Measurements from ENCODE around the gene ZNF521. TPM values are rescaled to one million over a fixed set of nuclear protein-coding genes. Genes with fewer than 3 reads are reported as not detected.

The ZNF521 gene
- polyA plus RNA-seq, 1 donor, result 9.3 TPM

- Histone ChIP-seq H3K4me3 (ENCODE audit: low read length) (peak overlapping the region; percentile 68), H3K9me3 (ENCODE audit: control insufficient read depth, low read depth, low read length) (no peaks in the 10 kb centered on the region), H3K27ac (ENCODE audit: low read length) (peak overlapping the region; percentile 13), H3K27me3 (ENCODE audit: control insufficient read depth, insufficient read depth, low read length) (peaks cover 50% of the 10 kb centered on the region), H3K4me1 (ENCODE audit: control insufficient read depth, insufficient read depth, low read length) (peaks cover 6% of the 10 kb centered on the region), H3K36me3 (ENCODE audit: control insufficient read depth, insufficient read depth, low read length) (no peaks in the 10 kb centered on the region)
- DNase-seq, result peak in 1 of 2 donors; percentile 4
- 0% methylated on average over 2 of the region's 20 CpGs for WGBS (ENCODE audit: insufficient coverage, low lambda C conversion rate)
Measured at GRCh38 chr18:25351280-25351775, 638 bp downstream of the ZNF521 start.

DNA sequence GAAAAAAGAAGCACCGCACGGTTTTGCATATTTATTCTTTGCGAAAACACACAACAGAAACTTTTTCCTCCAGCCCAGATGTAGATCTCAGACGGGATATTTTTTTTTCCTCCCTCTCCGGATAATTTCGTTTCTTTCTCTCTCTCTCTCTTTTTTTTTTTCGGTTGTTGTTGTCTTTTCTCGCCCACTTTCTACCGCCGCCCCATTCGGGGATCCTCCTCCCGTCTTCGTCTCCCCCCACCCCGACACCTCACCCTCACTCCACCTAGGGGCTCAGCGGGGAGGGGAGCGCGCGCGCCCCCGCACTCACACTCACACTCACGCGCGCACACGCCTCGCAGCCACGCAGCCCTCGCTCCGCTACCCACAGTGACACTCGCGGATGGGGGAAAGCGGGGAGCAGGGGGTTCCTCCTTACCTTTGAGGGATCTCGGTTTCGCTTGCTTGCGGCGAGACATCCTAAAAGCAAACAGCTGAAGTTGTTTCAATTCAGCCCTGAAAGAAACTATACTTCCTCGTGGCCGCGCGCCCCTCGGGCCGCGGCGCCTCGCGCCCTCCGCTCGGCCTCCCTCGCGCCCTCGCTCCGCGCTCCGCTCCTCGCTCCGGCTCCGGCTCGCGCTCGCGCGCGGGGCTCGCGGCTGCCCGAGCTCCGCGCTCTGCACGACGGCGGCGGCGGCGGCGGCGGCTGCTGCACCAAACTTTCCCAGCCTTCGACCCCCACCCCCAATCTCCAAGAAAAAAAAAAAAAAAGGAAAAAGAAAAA is 1.3 kb downstream of the ZNF521 start:
- 0% methylated on average over 3 of the region's 76 CpGs for WGBS (ENCODE audit: insufficient coverage, low lambda C conversion rate)
- H3K4me3 ChIP-seq (ENCODE audit: low read length), result peak overlapping the region; percentile 68
- peaks cover 50% of the 10 kb centered on the region for H3K27me3 ChIP-seq (ENCODE audit: control insufficient read depth, insufficient read depth, low read length)
- H3K9me3 ChIP-seq (ENCODE audit: control insufficient read depth, low read depth, low read length), result no peaks in the 10 kb centered on the region
- peak overlapping the region; percentile 37 for H3K27ac ChIP-seq (ENCODE audit: low read length)
- peaks cover 6% of the 10 kb centered on the region for H3K4me1 ChIP-seq (ENCODE audit: control insufficient read depth, insufficient read depth, low read length)
- peak in 1 of 2 donors; percentile 54 for DNase-seq
- no peaks in the 10 kb centered on the region for H3K36me3 ChIP-seq (ENCODE audit: control insufficient read depth, insufficient read depth, low read length)

DNA sequence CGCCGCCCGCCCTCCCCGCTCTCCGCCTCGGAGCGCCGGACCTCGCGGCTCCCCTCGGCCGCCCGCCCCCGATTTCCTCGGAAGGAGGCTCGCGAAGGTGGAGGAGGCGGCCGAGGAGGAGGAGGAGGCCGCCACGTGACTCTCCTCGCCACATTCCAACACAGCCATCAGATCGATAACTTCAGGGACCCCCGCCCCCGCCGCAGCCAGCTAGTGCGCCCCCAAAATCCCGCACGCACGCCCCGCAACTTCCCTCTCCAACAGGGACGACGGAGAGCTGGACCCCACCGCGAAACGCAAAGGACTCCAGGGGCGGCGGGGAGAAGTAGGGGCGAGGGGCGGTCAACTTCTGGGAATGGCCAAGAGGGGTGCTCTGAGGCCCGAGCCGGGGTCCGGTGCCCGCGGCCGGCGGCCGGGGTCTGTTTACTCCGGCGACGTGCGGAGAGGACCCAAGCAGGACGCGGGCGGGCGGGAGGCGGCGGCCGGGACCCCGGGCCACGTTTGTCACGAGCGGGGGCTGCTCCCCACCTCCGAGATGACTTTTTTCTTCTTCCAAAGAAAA is 2.0 kb downstream of the ZNF521 start:
- peaks cover 50% of the 10 kb centered on the region for H3K27me3 ChIP-seq (ENCODE audit: control insufficient read depth, insufficient read depth, low read length)
- peak in 1 of 2 donors; percentile 15 for DNase-seq
- peaks cover 6% of the 10 kb centered on the region for H3K4me1 ChIP-seq (ENCODE audit: control insufficient read depth, insufficient read depth, low read length)
- no peaks in the 10 kb centered on the region for H3K9me3 ChIP-seq (ENCODE audit: control insufficient read depth, low read depth, low read length)
- H3K4me3 ChIP-seq (ENCODE audit: low read length), result peak overlapping the region; percentile 55
- WGBS (ENCODE audit: insufficient coverage, low lambda C conversion rate), result no CpG with 5 or more reads among the region's 64 CpGs
- peak overlapping the region; percentile 37 for H3K27ac ChIP-seq (ENCODE audit: low read length)
- no peaks in the 10 kb centered on the region for H3K36me3 ChIP-seq (ENCODE audit: control insufficient read depth, insufficient read depth, low read length)

DNA sequence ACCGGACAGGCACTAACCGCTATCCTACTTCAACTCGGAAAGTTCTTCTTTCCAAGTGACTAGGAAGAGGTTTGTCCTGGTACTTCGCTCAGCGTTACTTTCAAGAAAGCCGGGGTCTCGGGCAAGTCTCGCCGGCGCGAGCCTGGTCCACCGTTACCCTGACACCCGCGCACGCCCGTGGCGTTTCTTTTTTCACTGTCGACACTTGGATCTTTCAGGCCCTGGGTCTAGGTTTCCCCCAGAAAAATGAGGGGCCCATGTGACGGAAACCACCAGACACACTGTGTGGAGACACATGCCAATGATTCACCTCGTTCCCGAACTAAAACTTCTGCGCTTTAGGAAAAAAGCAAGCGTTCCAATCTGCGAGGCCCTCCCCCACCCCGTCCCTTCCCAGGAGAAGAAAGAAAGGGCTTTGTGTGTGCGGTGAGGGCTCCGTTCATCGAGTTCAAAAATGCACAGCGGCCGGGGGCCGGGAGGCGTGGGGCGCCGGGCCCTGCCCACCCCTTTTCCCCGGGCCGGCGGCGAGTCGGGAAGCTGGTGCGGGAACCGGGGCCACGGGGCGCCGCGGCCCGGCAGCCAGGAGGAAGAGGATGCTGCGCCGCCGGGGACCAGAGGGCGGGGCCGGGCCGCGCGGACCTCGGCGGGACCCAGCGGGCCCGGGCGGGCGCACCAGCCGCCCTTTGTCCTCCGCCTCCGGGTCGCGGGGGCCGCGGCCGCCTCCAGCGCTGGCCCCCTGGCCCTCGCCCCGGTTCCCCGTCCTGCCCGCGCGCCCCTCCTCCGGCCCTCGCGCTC is 2.6 kb downstream of the ZNF521 start:
- Histone ChIP-seq H3K9me3 (ENCODE audit: control insufficient read depth, low read depth, low read length) (no peaks in the 10 kb centered on the region), H3K27ac (ENCODE audit: low read length) (peak overlapping the region; percentile 23), H3K4me3 (ENCODE audit: low read length) (peak overlapping the region; percentile 29), H3K4me1 (ENCODE audit: control insufficient read depth, insufficient read depth, low read length) (peaks cover 6% of the 10 kb centered on the region), H3K36me3 (ENCODE audit: control insufficient read depth, insufficient read depth, low read length) (no peaks in the 10 kb centered on the region), H3K27me3 (ENCODE audit: control insufficient read depth, insufficient read depth, low read length) (peaks cover 50% of the 10 kb centered on the region)
- WGBS (ENCODE audit: insufficient coverage, low lambda C conversion rate), result no CpG with 5 or more reads among the region's 78 CpGs
- DNase-seq, result peak; percentile 19 to 31

DNA sequence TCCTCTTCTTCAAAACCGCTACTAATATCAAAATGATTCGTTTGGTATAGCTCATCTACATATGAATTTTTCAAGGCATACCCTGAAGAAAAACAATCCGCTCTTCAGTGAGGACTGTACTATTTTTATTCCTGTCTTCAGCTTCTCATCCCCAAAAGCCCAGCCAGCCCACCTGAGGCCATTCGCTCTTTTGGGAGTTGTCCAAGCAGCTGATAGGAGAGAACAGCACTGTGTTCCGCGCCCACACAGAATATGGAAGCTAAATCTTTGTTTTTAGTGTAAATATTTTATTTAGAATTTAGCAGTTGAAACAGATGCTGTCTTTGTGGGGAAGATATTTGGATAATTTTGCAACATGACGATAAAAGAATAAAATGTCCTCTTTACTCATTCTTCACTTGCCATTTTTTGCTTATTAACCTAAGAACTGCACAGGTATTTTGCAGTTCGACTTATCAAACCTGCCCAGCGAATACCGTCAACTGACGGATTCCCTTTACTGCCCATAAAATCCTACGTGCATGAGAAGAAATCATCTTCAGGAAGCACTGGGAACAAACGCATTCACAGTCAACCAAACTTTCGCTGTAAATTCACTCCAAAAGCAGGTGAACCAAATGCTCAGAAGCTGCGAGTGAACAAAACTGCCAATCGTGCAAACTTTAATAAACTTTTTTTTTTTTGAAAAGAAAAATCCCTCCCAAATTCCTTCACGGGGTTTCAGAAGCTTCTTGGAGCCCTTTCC is 3.4 kb downstream of the ZNF521 start:
- Histone ChIP-seq H3K36me3 (ENCODE audit: control insufficient read depth, insufficient read depth, low read length) (no peaks in the 10 kb centered on the region), H3K27ac (ENCODE audit: low read length) (no peak overlapping the region), H3K27me3 (ENCODE audit: control insufficient read depth, insufficient read depth, low read length) (peaks cover 49% of the 10 kb centered on the region), H3K4me1 (ENCODE audit: control insufficient read depth, insufficient read depth, low read length) (peaks cover 6% of the 10 kb centered on the region), H3K4me3 (ENCODE audit: low read length) (peak overlapping the region; percentile 29), H3K9me3 (ENCODE audit: control insufficient read depth, low read depth, low read length) (no peaks in the 10 kb centered on the region)
- WGBS (ENCODE audit: insufficient coverage, low lambda C conversion rate), result 83% methylated on average over 4 of the region's 17 CpGs
- no peak for DNase-seq

DNA sequence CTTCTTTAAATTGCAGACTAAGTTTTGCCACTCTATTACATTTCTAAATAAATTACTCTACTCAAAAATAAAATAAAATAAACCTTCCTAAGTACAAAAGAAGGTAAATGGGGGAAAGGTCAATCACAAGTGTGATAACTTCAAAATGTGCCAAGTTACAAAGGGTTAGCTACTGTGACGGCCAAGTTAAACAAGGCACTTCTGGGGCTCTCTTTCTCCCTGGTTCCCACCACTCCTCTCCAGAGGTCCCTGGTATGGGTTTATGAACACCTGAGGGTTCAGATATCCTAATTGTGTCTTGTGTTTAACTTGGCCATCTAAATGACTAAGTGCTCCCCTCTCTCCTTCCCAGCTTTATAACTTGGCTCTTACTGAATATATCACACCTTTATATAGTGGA is 5.4 kb downstream of the ZNF521 start:
- H3K27ac ChIP-seq (ENCODE audit: low read length), result no peak overlapping the region
- no peak overlapping the region for H3K4me3 ChIP-seq (ENCODE audit: low read length)
- no CpG with 5 or more reads among the region's 1 CpG for WGBS (ENCODE audit: insufficient coverage, low lambda C conversion rate)
- DNase-seq, result no peak
- H3K27me3 ChIP-seq (ENCODE audit: control insufficient read depth, insufficient read depth, low read length), result peaks cover 44% of the 10 kb centered on the region
- H3K36me3 ChIP-seq (ENCODE audit: control insufficient read depth, insufficient read depth, low read length), result no peaks in the 10 kb centered on the region
- peaks cover 6% of the 10 kb centered on the region for H3K4me1 ChIP-seq (ENCODE audit: control insufficient read depth, insufficient read depth, low read length)
- H3K9me3 ChIP-seq (ENCODE audit: control insufficient read depth, low read depth, low read length), result no peaks in the 10 kb centered on the region

DNA sequence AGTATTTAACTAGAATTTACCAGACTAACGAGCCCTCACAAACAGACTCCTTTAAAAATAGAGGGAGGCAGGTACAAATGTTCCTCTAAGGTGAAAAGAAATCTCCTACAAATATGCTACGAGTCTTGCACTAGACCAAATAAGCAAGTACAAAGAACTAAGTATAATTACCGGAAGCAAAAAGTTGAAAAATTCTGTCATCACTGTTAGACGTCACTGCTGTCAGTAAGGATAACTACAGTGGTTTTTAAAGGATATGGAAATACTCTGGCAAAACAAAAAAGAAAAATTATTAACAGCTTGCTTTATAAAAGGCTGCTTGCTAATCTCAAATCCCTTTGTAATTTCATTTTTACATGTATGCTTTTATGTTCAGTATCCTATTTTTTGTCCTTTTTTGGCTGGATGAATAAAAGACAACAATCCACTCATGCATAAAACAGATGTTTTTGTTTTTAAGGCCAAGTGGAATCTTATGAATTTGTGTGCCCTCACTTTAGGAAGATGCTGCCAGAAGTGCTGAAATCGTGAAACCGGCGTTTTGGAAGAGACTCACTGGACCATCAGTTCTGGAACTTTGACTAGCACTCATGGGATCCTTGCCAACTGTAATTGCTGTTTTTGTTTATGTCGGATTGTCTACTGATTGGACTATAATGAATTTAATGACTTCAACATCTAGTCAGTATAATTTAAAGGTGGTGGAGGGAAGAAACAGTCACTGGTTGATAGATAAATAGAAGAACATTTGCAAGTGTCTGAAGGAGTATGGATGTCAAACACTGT is 6.7 kb downstream of the ZNF521 start:
- H3K27me3 ChIP-seq (ENCODE audit: control insufficient read depth, insufficient read depth, low read length), result peaks cover 36% of the 10 kb centered on the region
- H3K36me3 ChIP-seq (ENCODE audit: control insufficient read depth, insufficient read depth, low read length), result no peaks in the 10 kb centered on the region
- H3K4me3 ChIP-seq (ENCODE audit: low read length), result no peak overlapping the region
- DNase-seq, result no peak
- H3K9me3 ChIP-seq (ENCODE audit: control insufficient read depth, low read depth, low read length), result no peaks in the 10 kb centered on the region
- no peak overlapping the region for H3K27ac ChIP-seq (ENCODE audit: low read length)
- peaks cover 1% of the 10 kb centered on the region for H3K4me1 ChIP-seq (ENCODE audit: control insufficient read depth, insufficient read depth, low read length)
- 78% methylated on average over 6 of the region's 8 CpGs for WGBS (ENCODE audit: insufficient coverage, low lambda C conversion rate)

DNA sequence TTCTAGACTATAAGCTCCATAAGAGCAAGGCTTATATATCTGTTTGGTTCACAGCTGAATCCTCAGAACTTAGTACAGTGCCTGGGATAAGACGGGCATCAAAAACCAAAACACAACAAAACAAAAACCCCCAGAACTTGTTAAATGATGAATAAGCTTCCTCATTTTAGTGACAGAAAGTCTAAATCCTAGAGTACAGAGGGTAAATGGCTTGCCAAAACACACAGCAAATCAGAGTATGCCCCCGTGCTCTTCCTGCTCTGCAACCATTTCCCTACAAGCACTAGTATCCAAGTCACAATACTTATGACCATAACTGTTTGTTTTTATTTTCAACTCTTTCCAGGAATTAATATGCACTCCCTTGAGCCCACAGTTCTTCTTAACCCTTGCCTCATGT is 10.1 kb downstream of the ZNF521 start:
- H3K4me1 ChIP-seq (ENCODE audit: control insufficient read depth, insufficient read depth, low read length), result no peaks in the 10 kb centered on the region
- peaks cover 7% of the 10 kb centered on the region for H3K27me3 ChIP-seq (ENCODE audit: control insufficient read depth, insufficient read depth, low read length)
- H3K9me3 ChIP-seq (ENCODE audit: control insufficient read depth, low read depth, low read length), result no peaks in the 10 kb centered on the region
- no peak overlapping the region for H3K4me3 ChIP-seq (ENCODE audit: low read length)
- WGBS (ENCODE audit: insufficient coverage, low lambda C conversion rate), result no CpG with 5 or more reads among the region's 2 CpGs
- no peak overlapping the region for H3K27ac ChIP-seq (ENCODE audit: low read length)
- no peaks in the 10 kb centered on the region for H3K36me3 ChIP-seq (ENCODE audit: control insufficient read depth, insufficient read depth, low read length)
- no peak for DNase-seq

GRCh38 chr18:25340762-25341161 is 11.2 kb downstream of the ZNF521 start:
- no peaks in the 10 kb centered on the region for H3K36me3 ChIP-seq (ENCODE audit: control insufficient read depth, insufficient read depth, low read length)
- no peaks in the 10 kb centered on the region for H3K4me1 ChIP-seq (ENCODE audit: control insufficient read depth, insufficient read depth, low read length)
- peaks cover 3% of the 10 kb centered on the region for H3K27me3 ChIP-seq (ENCODE audit: control insufficient read depth, insufficient read depth, low read length)
- H3K27ac ChIP-seq (ENCODE audit: low read length), result no peak overlapping the region
- 94% methylated on average over 2 of the region's 3 CpGs for WGBS (ENCODE audit: insufficient coverage, low lambda C conversion rate)
- no peaks in the 10 kb centered on the region for H3K9me3 ChIP-seq (ENCODE audit: control insufficient read depth, low read depth, low read length)
- no peak overlapping the region for H3K4me3 ChIP-seq (ENCODE audit: low read length)
- no peak for DNase-seq
